Measurements from ENCODE around the gene PPP2R5C.
"Not testable (repeated sequence)": the region's sequence is repeated elsewhere in the genome, so short reads cannot be mapped to it uniquely, and the experiment has no call there.

Gene PPP2R5C

DNA sequence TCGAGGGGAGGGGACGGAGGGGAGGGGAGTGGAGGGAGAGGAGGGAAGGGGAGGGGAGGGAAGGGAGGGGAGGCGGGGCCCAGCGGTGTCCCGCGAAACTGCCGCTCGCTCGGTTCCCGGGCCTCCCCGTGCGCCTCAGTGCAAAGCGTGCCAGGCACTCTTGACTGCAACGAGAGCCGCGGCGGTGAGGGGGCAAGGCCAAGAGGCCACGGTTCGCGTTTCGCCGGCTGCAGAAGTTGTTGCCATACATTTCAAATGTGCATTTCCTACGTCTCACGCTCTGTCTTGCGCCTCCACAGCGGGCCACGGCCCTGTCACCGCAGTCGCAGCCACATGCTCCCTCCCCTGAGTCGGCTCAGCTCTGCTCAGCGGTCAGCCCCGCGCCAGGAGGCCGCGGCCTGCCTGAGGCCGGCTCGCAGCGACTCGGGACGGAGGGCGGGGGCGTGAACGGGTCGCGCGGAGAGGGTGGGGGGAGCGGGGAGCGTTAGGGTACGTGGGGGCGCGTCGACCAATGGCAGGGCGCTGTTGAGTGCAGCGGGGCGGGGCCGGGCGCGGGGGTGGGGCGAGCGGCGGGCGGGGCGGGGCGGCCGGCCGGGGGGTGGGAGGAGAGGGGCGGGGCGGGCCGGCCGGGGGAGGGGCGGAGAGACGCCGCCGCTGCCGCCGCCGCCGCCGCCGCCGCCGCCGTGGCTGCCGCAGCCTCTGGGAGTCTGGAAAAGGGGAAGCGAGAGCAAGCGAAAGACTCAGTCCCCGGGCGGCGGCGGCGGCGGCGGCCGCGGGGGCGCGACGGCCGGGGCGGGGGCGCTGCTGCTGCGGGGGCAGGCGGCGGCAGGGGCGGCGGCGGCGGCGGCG is at the start of gene PPP2R5C:
Gene PPP2R5C, plus strand, starts transcription at position 678 of the 849 bp plus-strand sequence. CDS start 185 bp downstream, outside the sequence.
- peak; percentile 85 for DNase-seq

DNA sequence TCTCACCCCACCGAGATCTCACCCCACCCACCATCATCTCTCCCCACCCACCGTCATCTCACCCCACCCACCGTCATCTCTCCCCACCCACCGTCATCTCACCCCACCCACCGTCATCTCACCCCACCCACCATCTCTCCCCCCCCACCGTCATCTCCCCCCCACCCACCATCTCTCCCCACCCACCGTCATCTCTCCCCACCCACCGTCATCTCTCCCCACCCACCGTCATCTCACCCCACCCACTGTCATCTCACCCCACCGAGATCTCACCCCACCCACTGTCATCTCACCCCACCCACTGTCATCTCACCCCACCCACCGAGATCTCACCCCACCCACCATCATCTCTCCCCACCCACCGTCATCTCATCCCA is 49.7 kb upstream of the PPP2R5C start:
- not testable (repeated sequence) for DNase-seq

DNA sequence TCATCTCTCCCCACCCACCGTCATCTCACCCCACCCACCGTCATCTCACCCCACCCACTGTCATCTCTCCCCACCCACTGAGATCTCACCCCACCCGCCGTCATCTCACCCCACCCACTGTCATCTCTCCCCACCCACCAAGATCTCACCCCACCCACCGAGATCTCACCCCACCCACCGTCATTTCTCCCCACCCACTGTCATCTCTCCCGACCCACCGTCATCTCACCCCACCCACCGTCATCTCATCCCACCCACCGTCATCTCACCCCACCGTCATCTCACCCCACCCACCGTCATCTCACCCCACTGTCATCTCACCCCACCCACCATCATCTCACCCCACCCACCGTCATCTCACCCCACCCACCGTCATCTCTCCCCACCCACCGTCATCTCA is 49.2 kb upstream of the PPP2R5C start:
- not testable (repeated sequence) for DNase-seq

DNA sequence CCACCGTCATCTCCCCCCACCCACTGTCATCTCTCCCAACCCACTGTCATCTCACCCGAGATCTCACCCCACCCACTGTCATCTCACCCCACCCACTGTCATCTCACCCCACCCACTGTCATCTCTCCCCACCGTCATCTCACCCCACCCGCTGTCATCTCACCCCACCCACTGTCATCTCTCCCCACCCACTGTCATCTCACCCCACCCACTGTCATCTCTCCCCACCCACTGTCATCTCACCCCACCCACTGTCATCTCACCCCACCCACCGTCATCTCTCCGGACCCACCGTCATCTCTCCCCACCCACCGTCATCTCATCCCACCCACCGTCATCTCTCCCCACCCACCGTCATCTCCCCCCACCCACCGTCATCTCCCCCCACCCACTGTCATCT is 48.4 kb upstream of the PPP2R5C start:
- DNase-seq = not testable (repeated sequence)

DNA sequence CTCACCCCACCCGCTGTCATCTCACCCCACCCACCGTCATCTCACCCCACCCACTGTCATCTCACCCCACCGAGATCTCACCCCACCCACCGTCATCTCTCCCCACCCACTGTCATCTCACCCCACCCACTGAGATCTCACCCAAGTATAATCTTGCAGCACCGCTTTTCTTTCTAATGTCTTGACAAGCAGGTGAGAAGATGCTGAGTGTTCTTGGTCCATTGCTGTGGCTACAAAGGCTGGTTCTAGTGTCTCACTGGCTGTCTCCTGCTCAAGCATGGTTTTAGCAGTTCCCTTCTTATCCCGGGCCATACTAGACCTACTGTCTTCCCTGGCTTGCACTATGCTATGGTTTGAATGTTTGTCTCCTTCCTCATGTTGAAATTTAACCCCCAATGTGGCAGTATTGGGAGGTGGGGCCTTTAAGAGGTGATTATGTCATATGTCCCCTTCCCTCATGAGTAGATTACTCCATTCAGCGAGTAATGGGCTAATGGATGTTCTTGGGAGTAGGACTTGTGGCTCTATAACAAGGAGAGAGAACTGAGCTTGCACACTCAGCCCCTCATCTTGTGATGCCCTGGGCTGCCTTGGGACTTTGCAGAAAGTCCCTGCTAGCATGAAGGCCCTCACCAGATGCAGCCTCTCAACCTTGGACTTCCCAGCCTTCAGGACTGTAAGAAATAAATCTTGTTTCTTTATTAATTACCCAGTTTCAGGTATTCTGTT is 47.7 kb upstream of the PPP2R5C start:
- no peak for DNase-seq

DNA sequence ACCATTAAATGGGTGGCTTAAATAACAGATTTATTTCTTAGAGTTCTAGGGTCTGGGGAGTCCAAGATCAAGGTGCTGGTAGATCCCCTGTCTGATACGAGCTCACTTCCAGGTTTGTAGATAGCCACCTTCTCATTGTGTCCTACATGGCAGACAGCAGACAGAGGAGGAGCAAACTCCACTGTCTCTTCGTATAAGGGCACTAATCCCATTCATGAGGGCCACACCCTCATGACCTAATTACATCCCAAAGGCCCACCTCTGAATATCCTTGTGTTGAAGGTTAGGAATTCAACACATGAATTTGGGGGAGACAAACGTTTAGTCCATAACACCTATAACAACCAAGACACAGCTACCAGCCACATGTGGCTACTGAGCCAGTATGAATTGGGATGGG is 47.1 kb upstream of the PPP2R5C start:
- DNase-seq = no peak

DNA sequence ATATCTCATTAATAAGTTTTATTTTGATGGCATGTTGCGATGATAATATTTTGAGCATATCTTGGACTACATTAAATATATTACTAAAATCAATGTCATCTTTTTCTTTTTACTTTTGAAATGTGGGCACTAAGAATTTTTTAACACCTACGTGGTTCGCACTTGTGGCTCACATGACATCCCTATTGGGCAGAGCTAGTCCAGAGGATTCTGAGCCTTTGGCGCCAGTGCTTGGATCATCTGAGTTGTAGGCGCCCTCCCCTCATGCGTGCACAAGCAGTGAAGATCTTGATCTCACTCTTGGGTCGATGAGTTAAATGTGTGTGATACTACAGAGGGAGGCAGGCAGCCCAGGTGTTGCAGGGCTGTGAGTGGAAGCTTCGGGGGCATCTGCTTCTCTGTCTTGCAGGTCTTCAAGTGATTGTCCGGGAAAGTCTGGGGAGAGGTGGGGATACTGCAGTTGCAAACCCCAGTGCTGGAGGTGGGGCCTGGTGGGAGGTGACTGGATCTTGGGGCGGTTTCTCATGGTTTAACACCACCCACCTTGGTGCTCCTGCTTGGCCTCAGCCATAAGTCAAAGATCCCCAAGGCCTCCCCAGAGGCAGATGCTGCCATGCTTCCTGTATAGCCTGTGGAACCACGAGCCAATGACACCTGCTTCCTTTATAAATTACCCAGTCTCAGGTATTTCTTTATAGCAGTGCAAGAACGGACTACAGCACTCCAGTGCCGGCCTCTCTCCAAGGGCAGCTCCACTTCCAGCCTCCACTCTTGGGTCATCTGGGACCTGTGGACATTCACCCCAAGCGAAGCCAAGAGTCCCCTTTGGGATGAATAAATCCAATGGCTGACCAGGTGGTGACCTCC is 46.1 kb upstream of the PPP2R5C start:
- DNase-seq = no peak

DNA sequence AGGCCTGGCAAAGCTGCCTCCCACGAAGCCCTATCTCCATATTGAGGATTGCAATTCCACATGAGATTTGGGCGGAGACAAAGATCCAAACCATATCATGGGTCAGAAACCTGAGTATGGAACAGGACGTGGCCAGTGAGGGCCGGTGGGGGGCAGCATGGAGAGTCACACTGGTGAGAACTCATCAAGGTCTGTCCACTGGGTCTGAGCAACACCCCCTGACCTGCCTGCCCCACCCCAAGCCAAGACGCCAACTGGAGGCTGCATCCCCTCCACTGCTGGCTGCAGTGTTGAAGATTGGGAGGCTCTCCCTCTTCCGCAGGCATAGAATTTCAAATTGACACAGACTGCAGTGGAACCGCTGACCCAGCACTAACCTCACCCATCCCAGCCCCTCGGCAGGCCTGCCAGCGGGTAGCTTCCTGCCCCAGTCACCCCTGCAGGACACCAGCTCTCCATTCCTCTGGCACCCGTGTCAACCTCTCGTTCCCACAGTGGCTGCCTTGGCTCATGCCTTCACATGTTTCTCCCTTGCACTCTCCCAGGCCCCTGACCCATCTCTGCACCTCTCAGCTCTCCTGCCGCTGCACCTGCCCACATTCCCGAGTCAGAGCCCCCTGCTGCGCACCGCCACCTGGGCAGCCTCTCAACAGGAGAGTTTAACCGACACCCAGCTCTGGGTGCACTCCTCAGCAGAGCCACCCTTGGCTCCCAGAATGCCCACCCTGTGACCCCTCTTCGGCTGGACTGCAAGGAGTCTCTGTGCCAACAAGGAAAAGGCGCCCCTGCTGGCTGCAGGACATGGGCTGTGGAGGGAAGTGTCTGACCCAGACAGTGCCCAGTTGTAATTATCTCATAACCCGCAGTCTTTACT is 45.2 kb upstream of the PPP2R5C start:
- DNase-seq = no peak

DNA sequence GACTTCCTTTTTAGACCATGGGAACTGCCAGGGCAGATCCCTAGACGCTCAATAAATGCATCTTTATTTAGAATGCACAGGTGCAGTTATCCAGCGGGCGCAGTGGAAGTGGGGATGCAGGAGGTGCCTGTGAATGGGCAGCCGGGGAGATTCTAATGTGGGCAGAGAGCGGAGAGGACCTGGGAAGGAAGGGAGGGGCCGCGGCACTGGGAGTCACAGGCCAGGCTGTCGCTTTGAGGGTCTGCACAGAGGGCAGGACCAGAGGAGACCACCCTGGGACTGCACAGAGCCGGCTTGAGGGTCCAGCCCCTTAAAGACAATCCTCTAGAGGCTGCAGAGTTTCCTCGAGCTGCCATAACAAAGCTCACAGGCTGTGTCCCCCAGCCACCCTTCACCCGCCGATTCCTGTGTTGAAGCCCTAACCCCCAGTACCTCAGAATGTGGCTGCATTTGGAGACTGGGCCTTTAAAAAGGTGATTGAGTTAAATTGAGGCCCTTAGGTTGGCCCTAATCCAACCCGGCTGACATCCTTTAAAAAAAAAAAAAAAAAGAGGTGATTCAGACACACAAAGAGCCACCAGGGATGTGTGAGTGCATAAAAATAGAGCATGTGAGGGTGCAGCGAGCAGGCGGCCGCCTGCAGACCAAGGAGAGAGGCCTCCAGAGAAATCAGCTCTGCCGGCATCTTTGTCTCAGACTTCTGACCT is 44.4 kb upstream of the PPP2R5C start:
- no peak for DNase-seq

DNA sequence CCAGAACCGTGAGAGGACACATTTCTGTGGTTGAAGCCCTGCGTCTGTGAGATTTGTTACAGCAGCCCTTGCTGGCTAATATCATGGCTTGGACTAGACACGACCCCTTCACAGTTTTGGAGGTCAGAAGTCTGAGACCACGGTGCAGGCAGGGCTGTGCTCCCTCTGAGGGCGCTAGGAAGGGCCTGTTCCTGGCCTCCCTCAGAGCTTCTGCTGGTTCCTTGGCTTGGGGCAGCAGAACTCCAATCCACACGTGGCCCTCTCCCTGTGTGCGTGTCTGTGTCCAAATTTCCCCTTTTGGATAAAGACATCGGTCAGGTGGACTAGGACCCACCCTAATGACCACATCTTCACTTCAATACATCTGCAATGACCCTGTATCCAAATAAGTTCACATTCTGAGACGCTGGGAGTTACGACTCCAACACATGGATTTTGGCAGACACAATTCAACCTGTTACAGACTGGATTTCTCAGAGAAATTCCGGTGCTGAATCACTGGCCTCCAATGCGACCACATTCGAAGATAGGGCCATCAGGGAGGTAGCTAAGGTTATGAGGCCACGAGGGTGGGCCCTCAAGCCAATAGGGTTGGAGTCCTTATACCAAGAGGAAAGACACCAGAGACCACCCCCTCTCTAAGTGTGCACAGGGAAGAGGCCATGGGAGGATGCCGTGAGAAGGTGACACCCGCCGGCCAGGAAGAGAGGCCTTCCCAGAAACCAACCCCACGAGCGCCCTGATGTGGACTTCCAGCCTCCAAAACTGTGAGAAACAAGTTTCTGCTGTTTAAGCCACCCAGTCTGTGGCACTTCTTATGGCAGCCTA is 43.6 kb upstream of the PPP2R5C start:
- no peak for DNase-seq

DNA sequence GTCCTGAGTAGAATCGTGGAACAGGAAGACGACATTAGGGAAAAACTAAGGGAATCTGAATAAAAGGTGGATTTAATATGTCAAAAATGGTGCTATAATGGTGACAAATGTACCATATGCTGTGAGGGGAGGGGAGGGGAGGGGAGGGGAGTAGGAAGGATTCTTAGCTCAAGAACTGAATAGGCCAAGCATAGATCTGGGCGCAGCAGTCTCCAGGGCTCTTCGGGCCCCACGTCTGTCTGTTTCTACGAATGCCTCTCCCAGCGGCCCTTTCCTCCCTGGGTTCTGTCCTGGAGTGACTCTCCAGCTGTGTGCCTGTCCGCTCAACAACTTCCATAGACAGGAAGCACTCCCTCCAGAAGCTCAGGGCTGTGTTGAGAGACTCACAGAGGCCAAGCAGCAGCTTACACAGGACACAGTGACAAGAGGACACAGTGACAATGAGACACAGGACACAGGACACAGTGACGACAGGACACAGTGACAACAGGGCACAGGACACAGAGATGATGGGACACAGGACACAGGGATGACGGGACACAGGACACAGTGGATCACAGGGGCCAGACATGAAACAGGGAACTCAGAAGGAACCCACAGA is 42.4 kb upstream of the PPP2R5C start:
- DNase-seq = no peak

DNA sequence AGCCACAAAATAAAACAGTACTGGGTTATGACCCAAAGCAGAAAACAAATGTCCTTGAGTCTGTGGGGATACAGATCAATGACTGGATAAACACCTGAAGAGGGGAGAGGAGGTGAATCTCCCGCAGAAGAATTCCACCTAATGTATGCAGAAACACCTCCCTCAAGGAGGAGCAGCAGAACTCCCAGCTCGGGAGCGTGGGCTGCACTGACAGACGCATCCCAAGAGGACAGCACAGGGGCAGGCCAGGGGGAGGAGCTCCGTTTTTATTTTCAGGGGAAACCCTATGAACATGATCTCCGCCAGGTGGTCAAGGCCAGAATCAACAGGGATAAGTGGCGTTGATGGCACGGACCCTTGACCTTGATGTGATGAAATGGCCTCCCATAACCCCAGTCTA is 41.8 kb upstream of the PPP2R5C start:
- no peak for DNase-seq

DNA sequence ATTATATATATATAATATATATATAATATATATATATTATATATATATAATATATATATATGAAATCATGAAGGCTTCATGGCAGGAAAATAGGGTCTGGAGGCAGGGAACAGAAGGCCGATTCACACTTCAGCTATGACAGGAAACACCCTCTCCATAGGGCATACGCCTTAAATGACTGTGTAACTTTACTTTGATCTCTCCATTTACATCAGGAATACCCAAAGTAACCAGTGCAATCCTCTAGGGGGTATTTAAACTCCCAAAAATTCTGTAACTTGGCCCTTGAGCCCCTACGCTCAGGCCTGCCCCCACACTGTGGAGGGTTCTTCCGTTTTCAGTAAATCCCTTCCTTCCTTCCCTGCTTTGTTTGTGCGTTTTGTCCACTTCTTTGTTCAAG is 40.4 kb upstream of the PPP2R5C start:
- no peak for DNase-seq

DNA sequence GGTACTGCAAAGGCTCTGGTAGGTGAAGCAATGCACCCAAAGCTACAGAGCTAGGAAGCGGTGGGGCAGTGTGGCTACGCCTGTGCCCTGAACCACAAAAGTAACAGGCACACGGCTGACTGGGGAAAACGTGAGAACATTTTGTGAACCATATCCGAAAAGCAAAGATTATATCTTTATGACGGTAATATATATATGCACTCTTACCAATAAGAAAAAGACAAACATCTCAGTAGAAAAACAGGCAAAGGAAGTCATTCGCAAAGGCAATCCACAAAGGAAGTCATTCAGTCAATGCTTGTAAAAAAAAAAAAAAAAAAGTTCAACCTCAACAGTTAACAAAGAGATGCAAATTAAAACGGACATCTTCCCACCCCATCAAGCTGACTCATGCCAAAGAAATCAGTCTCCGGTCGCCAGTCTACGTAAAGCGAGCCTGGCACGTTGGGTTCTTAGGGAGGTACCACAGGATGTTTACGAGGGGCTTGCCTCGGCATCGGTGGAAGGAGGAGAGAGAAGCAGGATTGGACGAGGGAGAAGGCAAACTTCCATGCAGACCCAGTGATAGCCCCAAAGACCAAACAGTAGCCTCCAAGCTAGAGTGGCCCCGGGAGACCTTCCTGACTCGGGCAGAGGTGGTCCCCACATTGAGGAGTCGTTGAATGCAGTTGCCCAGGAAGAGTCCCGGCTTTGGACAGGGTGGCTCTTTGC is 39.4 kb upstream of the PPP2R5C start:
- DNase-seq = peak; percentile 73

DNA sequence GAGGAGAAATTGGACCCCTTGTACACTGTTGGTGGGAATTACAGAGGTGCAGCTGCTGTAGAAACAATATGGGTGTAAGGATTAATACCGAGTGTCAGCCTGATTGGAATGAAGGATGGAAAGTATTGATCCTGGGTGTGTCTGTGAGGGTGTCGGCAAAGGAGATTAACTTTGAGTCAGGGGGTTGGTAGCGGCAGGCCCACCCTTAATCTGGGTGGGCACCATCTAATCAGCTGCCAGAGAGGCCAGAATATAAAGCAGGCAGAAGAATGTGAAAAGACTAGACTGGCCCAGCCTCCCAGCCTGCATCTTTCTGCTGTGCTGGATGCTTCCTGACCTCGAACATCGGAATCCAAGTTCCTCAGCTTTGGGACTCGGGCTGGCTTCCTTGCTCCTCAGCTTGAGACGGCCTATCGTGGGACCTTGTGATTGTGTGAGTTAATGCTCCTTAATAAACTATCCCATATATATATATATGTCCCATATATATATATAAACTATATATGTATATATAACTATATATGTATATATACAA is 38.4 kb upstream of the PPP2R5C start:
- no peak for DNase-seq

DNA sequence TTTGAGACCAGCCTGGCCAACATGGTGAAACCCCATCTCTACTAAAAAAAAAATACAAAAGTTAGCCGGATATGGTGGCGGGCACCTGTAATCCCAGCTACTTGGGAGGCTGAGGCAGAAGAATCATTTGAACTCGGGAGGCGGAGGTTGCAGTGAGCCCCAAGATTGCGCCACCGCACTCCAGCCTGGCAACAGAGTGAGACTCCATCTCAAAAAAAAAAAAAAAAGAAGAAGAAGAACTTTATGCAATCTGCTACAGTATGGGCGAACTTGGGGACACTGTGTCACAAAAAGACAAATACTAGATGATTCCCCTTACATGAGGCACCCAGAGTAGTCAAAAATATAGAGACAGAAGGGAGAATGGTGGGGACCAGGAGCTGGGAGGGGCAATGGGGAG is 35.9 kb upstream of the PPP2R5C start:
- DNase-seq = not testable (repeated sequence)

DNA sequence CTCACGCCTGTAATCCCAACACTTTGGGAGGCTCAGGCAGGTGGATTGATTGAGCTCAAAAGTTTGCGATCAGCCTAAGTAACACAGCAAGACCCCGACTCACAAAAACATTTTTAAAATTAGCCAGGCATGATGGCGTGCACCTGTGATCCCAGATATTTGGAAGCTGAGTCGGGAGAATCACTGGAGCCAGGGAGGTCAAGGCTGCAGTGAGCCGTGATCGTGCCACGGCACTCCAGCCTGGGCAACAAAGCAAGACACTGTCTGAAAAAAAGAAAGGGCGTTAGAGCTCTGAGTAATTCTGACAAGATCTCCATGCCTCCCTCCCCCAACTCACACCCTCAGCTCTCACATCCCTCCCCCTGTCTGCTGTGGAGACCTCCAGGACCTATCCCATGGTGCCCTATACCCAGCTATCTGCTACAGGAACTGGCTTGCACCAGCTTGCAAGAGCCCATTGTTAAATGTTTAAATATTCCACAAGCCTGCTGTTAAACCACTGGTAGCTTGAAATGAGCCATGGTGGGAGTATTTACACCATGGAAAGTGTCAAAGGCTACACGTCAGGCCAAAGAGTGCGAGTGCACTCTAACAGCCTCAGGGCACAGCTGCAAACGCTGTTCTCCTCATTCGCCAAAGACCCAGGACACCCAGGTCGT is 35.1 kb upstream of the PPP2R5C start:
- DNase-seq = no peak

DNA sequence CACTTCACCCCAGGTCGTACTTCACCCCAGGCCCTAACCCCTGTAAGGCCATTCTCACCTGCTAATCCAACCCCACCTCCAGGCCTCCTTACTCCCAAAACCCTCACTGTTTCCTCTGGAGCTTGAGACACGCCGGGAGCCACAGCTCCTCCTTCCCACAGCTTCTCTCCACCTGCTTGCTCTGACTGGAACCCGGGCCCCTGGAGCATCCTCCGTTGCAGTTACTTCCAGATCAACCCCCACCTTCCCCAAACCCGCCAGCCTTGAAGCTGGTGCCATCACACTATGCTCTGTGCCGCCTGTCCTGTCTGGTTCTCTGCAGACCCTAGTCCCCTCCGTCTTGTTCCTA is 34.6 kb upstream of the PPP2R5C start:
- DNase-seq = no peak

Data from stimulated activated CD4-positive, alpha-beta T cell treated with anti-CD3 and anti-CD28 coated beads, Interleukin-1b, Interleukin-23, amount 100 ng/mL, for 48 hours (primary cell).